Hepatic stellate cell (primary cell): Measurements from ENCODE around the gene NOTCH1.

Source experiments
- DNase-seq: peaks from one replicate; pipeline ENCODE4 v3.0.0; 2011; ENCODE audit warnings: low spot score

The NOTCH1 gene

GRCh38 chr9:136544964-136545691, 720 bp downstream of the NOTCH1 start:
- peak; percentile 44 for DNase-seq

- DNase-seq, result peak; percentile 85
These were observed 1.3 kb downstream of the NOTCH1 start for GRCh38 chr9:136544548-136544963.

GRCh38 chr9:136543830-136544547, 1.9 kb downstream of the NOTCH1 start:
- DNase-seq, result no peak

GRCh38 chr9:136543280-136543679, 2.6 kb downstream of the NOTCH1 start:
- no peak for DNase-seq

GRCh38 chr9:136542241-136543040, 3.4 kb downstream of the NOTCH1 start:
- no peak for DNase-seq

- no peak for DNase-seq
These were observed 4.1 kb downstream of the NOTCH1 start for GRCh38 chr9:136541709-136542108.

- no peak for DNase-seq
These were observed 4.7 kb downstream of the NOTCH1 start for GRCh38 chr9:136541179-136541578.

- peak; percentile 92 for DNase-seq
These were observed 6.1 kb downstream of the NOTCH1 start for GRCh38 chr9:136539427-136540421.

GRCh38 chr9:136538599-136539426, 7.0 kb downstream of the NOTCH1 start:
- peak; percentile 44 for DNase-seq

- DNase-seq, result peak; percentile 77
These were observed 7.8 kb downstream of the NOTCH1 start for GRCh38 chr9:136537896-136538598.

GRCh38 chr9:136537411-136537810, 8.4 kb downstream of the NOTCH1 start:
- DNase-seq, result no peak

GRCh38 chr9:136536721-136537241, 9.1 kb downstream of the NOTCH1 start:
- no peak for DNase-seq

- DNase-seq, result no peak
These were observed 9.7 kb downstream of the NOTCH1 start for GRCh38 chr9:136536051-136536720.

- no peak for DNase-seq
These were observed 10.8 kb downstream of the NOTCH1 start for GRCh38 chr9:136535070-136535469.

- DNase-seq, result no peak
These were observed 11.5 kb downstream of the NOTCH1 start for GRCh38 chr9:136534366-136534765.

GRCh38 chr9:136533775-136534157, 12.1 kb downstream of the NOTCH1 start:
- no peak for DNase-seq

GRCh38 chr9:136532799-136533774, 12.8 kb downstream of the NOTCH1 start:
- DNase-seq, result no peak
